ENCODE data around the gene FHL2. TPM values are rescaled to one million over a fixed set of nuclear protein-coding genes. Genes with fewer than 3 reads are reported as not detected.

FHL2 gene, protein sequence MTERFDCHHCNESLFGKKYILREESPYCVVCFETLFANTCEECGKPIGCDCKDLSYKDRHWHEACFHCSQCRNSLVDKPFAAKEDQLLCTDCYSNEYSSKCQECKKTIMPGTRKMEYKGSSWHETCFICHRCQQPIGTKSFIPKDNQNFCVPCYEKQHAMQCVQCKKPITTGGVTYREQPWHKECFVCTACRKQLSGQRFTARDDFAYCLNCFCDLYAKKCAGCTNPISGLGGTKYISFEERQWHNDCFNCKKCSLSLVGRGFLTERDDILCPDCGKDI
- total RNA-seq, result 100 to 1,000 TPM in 1 of 3 donors, 10 to 100 TPM in 2; 20.0 to 128 (median 98.2) TPM

- DNase-seq (ENCODE audit: low spot score in 2 of 2), result peak; percentile 69 to 76
These were observed at the start of gene FHL2 for GRCh38 chr2:105398336-105399206. Gene FHL2 (minus strand): TSS chr2:105399051. CDS start chr2:105386516, 12,535 bp downstream.

GRCh38 chr2:105447476-105447875 is 48.6 kb upstream of the FHL2 start:
- Histone ChIP-seq H3K27me3 (no peaks in the 10 kb centered on the region), H3K9me3 (no peaks in the 10 kb centered on the region), H3K36me3 (no peaks in the 10 kb centered on the region), H3K4me3 (no peak overlapping the region), H3K4me1 (no peaks in the 10 kb centered on the region), H3K27ac (no peak overlapping the region)
- no peak for TF ChIP-seq POLR2A (IDR thresholded peaks at IDR 0.05)
- DNase-seq (ENCODE audit: low spot score in 2 of 2), result no peak
- intact Hi-C loops (cut with DNase I; ENCODE audit: low total_unique reads), result no loop called here

More at GRCh38 chr2:105398336-105399206, at the start of gene FHL2:
- TF ChIP-seq POLR2A (IDR thresholded peaks at IDR 0.05) (peak; percentile 73), CTCF (IDR thresholded peaks at IDR 0.05) (peak; percentile 12 to 54 (median 46)), POLR2AphosphoS5 (IDR thresholded peaks at IDR 0.05) (peak; percentile 52 to 74 (median 73))
- Histone ChIP-seq H3K4me3 (peak within 1 kb of the TSS; percentile 75 to 91 (median 81)), H3K36me3 (no peaks in the 10 kb centered on the region), H3K27me3 (no peaks in the 10 kb centered on the region), H3K4me1 (peaks cover 0 to 3% of the 10 kb centered on the region in 2 donors), H3K9me3 (no peaks in the 10 kb centered on the region), H3K27ac (peak within 1 kb of the TSS; percentile 90 to 97)
- intact Hi-C loops (cut with DNase I; ENCODE audit: low total_unique reads), result no loop called here

- no peaks in the 10 kb centered on the region for H3K4me1 ChIP-seq
- no peak for TF ChIP-seq POLR2A (IDR thresholded peaks at IDR 0.05)
- no peak for TF ChIP-seq POLR2AphosphoS5 (IDR thresholded peaks at IDR 0.05)
- TF ChIP-seq CTCF (IDR thresholded peaks at IDR 0.05), result no peak
- no peak overlapping the region for H3K27ac ChIP-seq
- intact Hi-C loops (cut with DNase I; ENCODE audit: low total_unique reads), result no loop called here
- no peaks in the 10 kb centered on the region for H3K9me3 ChIP-seq
- no peaks in the 10 kb centered on the region for H3K27me3 ChIP-seq
- H3K4me3 ChIP-seq, result no peak overlapping the region
- no peaks in the 10 kb centered on the region for H3K36me3 ChIP-seq
- DNase-seq (ENCODE audit: low spot score in 2 of 2), result no peak
These were observed 47.6 kb upstream of the FHL2 start for GRCh38 chr2:105446501-105446900.

DNA sequence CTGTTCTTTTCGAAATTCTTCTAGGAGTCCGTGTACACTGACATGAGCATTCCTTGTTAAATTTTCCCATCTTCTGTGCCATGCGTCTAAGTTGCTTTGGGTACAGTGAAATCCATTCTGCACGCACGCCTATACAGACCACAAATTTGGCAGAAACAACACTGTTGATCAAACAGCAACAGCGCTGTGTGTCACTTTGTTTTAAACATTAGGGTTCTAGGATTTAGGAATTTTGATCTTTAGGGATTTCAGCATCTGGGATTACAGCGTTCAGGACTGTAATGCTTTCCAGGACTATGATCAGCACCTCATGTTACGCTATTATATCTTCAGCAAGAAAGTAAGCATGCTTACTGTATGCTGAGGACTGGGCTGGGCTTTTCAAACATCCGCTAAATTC is 47.1 kb upstream of the FHL2 start:
- H3K36me3 ChIP-seq, result no peaks in the 10 kb centered on the region
- H3K4me1 ChIP-seq, result no peaks in the 10 kb centered on the region
- no peak for TF ChIP-seq POLR2A (IDR thresholded peaks at IDR 0.05)
- H3K9me3 ChIP-seq, result no peaks in the 10 kb centered on the region
- DNase-seq (ENCODE audit: low spot score in 2 of 2), result no peak
- intact Hi-C loops (cut with DNase I; ENCODE audit: low total_unique reads), result no loop called here
- H3K27ac ChIP-seq, result no peak overlapping the region
- H3K4me3 ChIP-seq, result no peak overlapping the region
- H3K27me3 ChIP-seq, result no peaks in the 10 kb centered on the region

GRCh38 chr2:105445498-105445897 is 46.6 kb upstream of the FHL2 start:
- DNase-seq (ENCODE audit: low spot score in 2 of 2), result no peak
- no peak overlapping the region for H3K4me3 ChIP-seq
- no peaks in the 10 kb centered on the region for H3K36me3 ChIP-seq
- intact Hi-C loops (cut with DNase I; ENCODE audit: low total_unique reads), result no loop called here
- H3K4me1 ChIP-seq, result no peaks in the 10 kb centered on the region
- TF ChIP-seq POLR2AphosphoS5 (IDR thresholded peaks at IDR 0.05) (no peak), CTCF (IDR thresholded peaks at IDR 0.05) (no peak), POLR2A (IDR thresholded peaks at IDR 0.05) (no peak)
- H3K27me3 ChIP-seq, result no peaks in the 10 kb centered on the region
- no peaks in the 10 kb centered on the region for H3K9me3 ChIP-seq
- no peak overlapping the region for H3K27ac ChIP-seq

All from breast epithelium (tissue), 4 donors.